GM10266 (cell line): ENCODE data around the gene SFXN1.

Experiments
- DNase-seq: peaks from one replicate; pipeline ENCODE4 v3.0.0; 2012; ENCODE audit errors: extremely low spot score
- CTCF ChIP-seq: IDR thresholded peaks from 2 replicates; pipeline ENCODE4 v1.5.1; 2012; ENCODE audit warnings: mild to moderate bottlenecking, low read depth; ENCODE audit not compliant: control insufficient read depth, insufficient read depth; ENCODE audit errors: missing control alignments

Gene SFXN1

GRCh38 chr5:175485631-175486030 is 7.3 kb downstream of the SFXN1 start:
- no peak for DNase-seq
- TF ChIP-seq CTCF: no peak

- TF ChIP-seq CTCF: no peak
- no peak for DNase-seq
These were observed 9.3 kb downstream of the SFXN1 start for GRCh38 chr5:175487514-175488222.

GRCh38 chr5:175489693-175490443 is 11.5 kb downstream of the SFXN1 start:
- no peak for TF ChIP-seq CTCF
- no peak for DNase-seq

- TF ChIP-seq CTCF: no peak
- no peak for DNase-seq
These were observed 12.9 kb downstream of the SFXN1 start for GRCh38 chr5:175491223-175491622.

- no peak for TF ChIP-seq CTCF
- DNase-seq: no peak
These were observed 14.9 kb downstream of the SFXN1 start for GRCh38 chr5:175493260-175493659.

GRCh38 chr5:175493726-175494125 is 15.4 kb downstream of the SFXN1 start:
- DNase-seq: no peak
- TF ChIP-seq CTCF: no peak
